ENCODE data around the gene EMC10.
A peak's percentile ranks its signal among the peaks of the same experiment; 100 is the strongest.
"Not testable (repeated sequence)": the region's sequence is repeated elsewhere in the genome, so short reads cannot be mapped to it uniquely, and the experiment has no call there.

Gene EMC10

DNA sequence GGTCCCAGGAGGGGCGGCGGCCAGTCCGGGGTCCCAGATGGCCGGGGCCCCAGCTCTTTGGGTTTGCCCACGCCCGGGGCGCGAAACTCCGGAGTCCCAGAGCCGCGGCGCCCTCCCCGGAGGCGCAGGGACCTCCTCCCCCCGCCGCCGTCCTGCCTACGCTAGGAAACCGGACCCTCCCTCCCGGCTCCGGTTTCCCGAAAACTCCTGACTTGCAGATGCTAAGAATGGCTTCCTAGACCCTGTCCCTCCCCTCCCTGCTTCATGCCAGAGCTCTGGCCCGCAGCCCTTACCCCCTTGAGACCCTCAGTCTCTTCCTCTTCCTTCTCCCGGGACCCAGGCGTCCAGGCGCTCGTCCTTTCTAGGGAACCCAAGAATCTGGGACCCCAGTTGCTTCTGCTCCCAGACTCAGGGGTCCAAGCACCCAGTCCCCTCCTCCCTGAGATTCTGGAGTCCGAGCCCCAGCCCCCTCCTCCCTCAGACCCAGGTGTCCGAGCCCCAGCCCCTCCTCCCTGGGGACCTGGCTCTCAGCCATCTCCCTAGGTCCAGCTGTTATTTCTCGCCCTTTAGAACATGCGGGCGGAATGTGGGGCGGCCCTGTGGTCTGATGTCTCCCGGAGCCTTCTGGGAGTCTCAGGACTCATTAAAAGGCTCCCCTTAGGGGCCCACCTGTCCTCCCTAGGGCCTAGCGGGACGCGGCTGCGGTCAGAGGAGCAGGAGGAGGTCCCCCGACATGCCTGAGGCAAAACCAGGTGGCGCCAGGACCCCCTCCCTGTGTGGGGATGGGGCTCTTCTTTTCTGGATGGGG lies 43.9 kb upstream of the EMC10 start, which contains the start of gene MYBPC2:
MYBPC2 (plus strand) TSS at position 672 of the 808 bp plus-strand sequence; CDS start at position 734, 62 bp downstream.
- peak within 1 kb of the TSS; percentile 10 to 64 for H3K27ac ChIP-seq
- H3K4me3 ChIP-seq, result peak within 1 kb of the TSS; percentile 73
- no peak for DNase-seq (ENCODE audit: low spot score)
- TF ChIP-seq, protein P1, sequence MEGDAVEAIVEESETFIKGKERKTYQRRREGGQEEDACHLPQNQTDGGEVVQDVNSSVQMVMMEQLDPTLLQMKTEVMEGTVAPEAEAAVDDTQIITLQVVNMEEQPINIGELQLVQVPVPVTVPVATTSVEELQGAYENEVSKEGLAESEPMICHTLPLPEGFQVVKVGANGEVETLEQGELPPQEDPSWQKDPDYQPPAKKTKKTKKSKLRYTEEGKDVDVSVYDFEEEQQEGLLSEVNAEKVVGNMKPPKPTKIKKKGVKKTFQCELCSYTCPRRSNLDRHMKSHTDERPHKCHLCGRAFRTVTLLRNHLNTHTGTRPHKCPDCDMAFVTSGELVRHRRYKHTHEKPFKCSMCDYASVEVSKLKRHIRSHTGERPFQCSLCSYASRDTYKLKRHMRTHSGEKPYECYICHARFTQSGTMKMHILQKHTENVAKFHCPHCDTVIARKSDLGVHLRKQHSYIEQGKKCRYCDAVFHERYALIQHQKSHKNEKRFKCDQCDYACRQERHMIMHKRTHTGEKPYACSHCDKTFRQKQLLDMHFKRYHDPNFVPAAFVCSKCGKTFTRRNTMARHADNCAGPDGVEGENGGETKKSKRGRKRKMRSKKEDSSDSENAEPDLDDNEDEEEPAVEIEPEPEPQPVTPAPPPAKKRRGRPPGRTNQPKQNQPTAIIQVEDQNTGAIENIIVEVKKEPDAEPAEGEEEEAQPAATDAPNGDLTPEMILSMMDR (IDR thresholded peaks at IDR 0.05), result no peak

DNA sequence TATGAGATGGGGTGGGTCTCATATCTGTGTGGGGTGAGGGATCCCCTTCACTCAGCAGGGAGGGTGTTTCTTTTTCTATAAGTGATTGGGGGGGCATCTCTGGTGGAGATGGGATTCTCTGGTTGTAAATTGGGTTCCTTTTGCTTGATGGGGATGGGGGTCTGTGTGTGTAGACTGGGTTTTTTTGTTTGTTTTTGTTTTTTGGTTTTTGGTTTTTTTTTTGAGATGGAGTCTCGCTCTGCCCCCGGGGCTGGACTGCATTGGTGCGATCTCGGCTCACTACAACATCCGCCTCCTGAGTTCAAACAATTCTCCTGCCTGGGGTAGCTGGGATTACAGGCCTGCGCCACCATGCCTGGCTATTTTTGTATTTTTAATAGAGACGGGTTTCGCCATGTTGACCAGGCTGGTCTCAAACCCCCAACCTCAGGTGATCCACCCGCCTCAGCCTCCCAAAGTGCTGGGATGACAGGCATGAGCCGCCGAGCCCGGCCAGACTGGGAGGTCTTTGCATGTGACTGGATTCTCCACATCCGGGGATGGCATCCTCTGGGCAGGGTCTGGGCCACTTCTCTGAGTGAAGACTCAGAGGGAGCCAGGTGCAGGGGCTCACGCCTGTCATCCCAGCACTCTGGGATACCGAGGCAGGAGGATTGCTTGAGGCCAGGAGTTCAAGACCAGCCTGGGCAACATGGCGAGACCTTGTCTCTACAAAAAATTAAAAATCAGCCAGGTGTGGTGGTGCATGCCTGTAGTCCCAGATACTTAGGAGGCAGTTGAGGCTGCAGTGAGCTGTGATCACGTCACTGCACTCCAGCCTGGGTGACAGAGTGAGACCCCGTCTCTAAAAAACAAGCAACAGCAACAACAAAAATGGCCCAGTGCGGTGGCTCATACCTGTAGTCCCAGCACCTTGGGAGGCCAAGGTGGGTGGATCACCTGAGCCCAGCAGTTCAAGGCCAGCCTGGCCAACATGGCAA lies 42.8 kb upstream of the EMC10 start:
- TF ChIP-seq, protein P1 (IDR thresholded peaks at IDR 0.05), result no peak
- Histone ChIP-seq H3K27ac (no peak overlapping the region), H3K4me3 (no peak overlapping the region)
- no peak for DNase-seq (ENCODE audit: low spot score)

DNA sequence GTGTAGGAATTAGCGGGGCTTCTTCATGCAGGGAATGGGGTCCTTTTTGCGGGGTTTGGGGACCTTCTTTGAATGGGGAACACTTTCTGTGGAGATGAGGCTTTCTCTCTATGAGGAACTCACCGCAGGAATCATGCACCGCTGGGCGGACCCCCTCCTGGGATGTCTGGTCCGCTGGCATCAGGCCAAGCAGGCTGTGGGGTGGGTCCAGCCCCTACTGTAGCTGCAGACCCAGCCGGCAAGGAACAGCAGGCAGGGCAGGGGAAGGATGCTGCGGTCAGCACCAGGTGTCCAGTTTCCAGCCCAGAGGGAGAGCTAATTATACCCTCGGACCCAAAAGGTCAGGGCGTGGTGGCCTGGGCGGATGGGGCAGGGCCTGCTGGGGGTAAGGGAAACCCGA lies 41.8 kb upstream of the EMC10 start:
- DNase-seq (ENCODE audit: low spot score), result no peak
- TF ChIP-seq, protein P1 (IDR thresholded peaks at IDR 0.05), result no peak
- Histone ChIP-seq H3K27ac (no peak overlapping the region), H3K4me3 (no peak overlapping the region)

DNA sequence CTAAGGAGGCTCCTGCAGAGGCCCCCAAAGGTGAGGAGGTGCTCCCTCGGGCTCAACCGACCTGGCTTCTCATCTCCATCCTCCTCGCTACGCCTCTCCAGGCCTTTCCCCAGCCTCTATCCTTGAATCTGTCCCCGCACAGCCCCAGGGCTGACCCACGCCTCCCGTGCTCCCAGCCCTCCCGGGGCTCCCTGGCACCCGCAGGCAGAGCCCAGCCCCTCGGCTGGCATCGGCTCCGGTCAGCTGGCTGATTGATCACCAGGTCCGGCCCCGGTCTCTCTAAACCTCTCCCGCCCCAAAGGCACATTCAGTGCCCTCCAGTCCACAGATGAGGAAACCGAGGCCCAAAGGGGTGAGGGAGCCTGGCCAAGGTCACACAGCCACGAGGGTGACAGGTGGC lies 41.1 kb upstream of the EMC10 start:
- TF ChIP-seq, protein P1 (IDR thresholded peaks at IDR 0.05), result no peak
- Histone ChIP-seq H3K27ac (no peak overlapping the region), H3K4me3 (no peak overlapping the region)
- no peak for DNase-seq (ENCODE audit: low spot score)

DNA sequence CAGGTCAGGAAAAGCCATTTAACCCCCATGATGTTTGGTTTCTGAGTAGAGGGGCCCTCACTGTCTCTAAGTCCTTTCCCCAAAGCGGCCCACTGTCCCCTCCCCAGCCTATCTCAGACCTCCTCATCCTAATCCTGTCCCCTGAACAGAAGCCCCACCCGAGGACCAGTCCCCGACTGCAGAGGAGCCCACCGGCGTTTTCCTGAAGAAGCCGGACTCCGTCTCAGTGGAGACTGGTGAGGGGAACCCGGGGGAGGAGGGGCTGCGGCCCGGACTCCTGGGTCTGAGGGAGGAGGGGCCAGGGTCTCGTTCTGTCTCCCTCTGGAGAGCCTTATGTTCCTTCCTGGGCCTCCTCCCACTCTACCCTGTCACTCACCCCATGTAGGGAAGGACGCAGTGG lies 40.7 kb upstream of the EMC10 start:
- H3K27ac ChIP-seq, result no peak overlapping the region
- no peak overlapping the region for H3K4me3 ChIP-seq
- DNase-seq (ENCODE audit: low spot score), result no peak
- TF ChIP-seq, protein P1 (IDR thresholded peaks at IDR 0.05), result no peak

DNA sequence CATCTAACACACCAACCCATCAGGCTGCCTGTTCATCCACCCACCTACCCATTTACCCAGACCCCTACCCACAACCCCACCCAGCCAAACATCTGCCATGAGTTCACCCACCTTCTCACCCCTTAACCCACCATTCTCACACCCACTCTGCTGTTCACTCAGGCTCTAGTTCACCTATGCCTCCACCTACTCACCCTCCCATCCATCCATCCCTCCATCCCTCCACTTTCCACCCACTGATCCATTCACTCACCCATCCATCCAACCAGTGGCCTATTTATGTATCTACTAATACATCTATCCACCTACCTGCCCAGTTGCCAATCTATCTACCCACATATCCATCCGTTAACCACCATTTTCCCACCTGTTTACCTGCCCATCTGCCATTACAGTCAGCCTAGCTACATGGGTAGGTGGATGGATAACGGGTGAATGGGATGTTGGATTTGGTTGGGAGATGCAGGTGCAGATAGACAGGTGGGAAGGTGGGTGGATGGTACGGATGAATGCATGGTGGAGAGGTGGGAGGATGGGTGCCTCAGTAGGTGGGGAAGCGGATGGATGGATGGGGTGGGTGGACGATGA lies 38.4 kb upstream of the EMC10 start:
- Histone ChIP-seq H3K4me3 (no peak overlapping the region), H3K27ac (no peak overlapping the region)
- DNase-seq (ENCODE audit: low spot score), result no peak
- TF ChIP-seq, protein P1 (IDR thresholded peaks at IDR 0.05), result no peak

DNA sequence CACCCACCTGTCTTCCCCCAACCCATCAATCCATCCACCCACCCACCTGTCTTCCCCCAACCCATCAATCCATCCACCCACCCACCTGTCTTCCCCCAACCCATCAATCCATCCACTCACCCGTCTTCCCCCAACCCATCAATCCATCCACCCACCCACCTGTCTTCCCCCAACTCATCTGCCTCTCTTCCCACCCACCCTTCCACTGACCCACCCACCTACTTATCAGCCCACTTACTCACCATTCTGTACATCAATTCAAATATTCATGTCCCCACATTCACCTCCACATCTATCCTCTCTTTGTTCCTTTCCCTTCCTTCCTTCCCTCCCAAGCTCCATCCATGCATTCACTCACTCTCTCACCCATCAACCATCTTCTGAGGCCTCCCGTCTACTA lies 37.2 kb upstream of the EMC10 start:
- H3K27ac ChIP-seq; DNase-seq (ENCODE audit: low spot score); H3K4me3 ChIP-seq: not testable (repeated sequence)

Data from coronary artery (tissue), 2 donors.